HG02884 (cell line): ENCODE measurements around the gene NOX4.
"Not testable (repeated sequence)": the region's sequence is repeated elsewhere in the genome, so short reads cannot be mapped to it uniquely, and the experiment has no call there.

Source experiments
- ATAC-seq: cut with Tn5 transposase; IDR thresholded peaks from one replicate; pipeline ENCODE4 v1.9.1; 2021; ENCODE audit warnings: mild to moderate bottlenecking, moderate library complexity; ENCODE audit not compliant: unreplicated experiment

Gene NOX4

DNA sequence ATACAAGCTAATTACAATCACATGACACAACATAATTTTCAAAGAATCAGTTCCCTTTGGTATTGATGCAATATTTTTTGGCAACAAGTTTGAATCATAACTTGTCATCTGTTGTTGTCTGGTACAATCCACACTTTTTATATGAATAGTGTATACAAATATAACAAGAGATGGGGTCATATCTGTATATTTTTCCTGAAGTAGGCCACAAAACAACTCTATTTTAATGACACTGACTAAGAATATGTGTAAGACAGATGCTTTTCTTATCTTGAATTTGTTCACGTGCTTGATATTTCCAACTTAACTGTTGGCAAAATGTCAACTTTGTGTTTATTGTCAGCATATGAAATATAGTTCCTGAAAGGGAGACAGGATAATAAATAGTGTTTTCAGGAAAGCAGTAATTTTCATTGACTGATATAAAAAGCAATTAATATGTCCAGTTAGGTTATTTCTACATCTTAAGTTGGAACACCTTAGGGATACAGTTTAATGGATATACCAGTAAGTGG lies 27.9 kb downstream of the NOX4 start:
- no peak for ATAC-seq

DNA sequence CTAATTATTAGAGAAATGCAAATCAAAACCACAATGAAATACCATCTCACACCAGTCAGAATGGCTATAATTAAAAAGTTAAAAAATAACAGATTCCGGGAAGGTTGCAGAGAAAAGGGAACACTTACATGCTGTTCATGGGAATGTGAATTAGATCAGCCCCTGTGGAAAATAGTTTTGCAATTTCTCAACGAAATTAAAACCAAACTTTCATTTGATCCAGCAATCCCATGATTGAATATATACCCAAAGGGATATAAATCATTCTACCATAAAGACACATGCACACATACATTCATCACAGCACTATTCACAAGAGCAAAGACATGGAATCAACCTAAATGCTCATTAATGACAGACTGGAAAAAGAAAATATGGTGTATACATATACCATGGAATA lies 32.5 kb downstream of the NOX4 start:
- no peak for ATAC-seq

DNA sequence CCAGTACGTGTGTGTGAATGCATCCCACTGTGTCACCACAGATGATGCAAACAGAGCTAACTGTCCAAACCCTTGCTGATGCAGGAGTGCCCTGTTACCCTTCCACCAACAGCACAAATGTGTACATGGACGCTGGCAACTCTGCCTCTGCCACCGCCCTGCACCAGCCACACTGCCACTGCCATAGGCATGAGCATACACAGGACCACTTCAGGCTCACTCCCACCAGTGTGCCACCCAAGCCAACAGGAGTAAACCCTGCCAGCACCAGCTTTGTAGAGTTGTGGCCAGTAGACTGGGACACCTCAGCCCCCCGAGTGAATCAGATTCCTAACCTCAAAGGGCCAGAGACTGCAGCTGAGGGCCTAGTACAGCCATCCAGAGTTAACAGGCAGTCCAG lies 34.0 kb downstream of the NOX4 start:
- no peak for ATAC-seq

DNA sequence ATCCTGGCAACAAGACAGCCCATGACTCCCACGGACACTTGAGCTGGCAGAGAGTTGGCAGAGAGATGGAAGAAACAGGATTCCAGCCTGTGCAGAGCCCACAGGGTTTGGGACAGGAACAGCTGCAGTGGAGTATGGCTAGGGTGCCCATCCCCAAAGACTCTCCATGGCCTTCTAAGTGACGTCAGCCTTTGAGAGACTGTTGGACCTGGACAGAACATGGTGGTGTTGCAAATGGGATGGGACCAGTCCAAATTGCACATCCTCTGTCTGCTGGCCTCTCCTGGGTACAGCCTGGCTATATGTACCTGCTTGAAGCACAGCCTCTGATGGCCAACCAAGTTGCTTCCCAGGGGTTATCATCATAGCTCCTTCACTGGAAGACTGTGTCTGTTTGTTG lies 34.5 kb downstream of the NOX4 start:
- ATAC-seq, result no peak

DNA sequence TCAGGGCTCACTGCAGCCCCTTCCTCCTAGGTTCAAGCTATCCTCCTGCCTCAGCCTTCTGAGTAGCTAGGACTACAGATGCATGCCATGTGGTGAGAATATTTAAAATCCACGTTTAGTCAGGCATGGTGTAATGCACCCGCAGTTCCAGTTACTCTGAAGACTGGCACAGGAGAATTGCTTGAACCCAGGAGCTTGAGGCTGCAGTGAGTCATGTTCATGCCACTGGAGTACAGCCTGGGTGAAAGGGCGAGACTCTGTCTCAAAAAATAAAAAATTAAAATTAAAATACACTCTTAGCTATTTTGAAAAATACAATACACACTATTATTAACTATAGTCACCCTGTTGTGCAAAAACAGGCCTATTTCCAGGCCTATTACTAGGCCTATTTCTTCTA lies 38.4 kb downstream of the NOX4 start:
- ATAC-seq, result no peak

DNA sequence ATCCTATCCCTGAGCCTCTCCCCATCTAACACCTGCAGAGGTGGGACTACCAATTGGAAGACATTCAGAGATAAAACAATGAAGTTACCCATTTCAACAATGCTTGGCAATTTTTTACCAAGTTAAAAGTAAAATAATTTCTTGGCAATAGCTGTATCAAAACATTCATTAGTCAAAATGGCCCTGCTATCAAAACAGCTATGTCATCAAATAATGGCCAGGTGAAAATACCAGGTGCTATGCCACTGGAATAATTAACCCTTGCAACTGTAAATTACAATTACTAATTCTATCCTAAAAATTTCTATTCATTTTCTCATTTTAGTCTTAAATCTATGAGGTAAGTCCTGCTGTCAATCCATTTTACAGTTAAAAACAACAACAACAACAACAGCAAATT lies 43.3 kb downstream of the NOX4 start:
- ATAC-seq, result no peak

DNA sequence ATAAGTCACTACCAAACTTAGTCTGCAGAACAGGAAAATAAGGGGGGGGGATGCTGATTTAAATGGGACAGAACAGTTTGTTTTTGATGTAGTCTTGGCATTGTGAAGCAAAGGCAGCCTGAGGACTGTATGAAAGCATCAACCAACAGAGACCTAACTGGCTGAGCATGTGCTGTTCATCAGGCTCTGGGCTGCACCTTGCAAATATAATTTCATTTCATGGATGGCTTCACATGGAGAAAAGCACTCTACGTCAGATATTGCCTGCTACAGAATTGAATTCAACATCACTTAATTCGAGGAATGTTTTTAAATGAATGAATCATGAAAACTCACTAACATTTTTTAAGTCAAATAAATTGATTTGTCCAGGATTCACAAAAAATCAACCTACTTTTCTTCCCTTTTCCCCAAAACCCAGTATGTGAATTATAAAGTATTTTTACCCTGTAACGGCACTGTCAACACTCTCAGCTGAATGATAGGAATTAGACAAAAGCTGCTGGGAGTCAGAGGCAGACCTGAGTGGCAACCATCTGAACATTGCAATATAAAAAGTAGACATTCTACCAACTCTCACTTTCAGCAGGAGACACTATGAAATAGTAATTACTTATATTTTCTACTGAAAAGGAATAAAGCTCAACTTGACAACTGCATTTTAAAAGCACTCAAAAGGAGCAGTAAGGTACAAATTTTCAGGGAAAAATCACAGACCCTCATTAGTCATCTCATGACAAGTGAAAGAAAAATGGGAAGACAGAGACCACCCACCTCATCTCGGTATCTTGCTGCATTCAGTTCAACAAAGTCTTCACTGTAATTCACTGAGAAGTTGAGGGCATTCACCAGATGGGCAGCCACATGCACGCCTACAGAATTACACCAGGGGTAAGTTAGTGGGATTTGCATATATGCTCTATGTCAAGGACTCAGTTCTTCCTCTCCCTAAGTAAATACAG lies 47.5 kb downstream of the NOX4 start:
- no peak for ATAC-seq

DNA sequence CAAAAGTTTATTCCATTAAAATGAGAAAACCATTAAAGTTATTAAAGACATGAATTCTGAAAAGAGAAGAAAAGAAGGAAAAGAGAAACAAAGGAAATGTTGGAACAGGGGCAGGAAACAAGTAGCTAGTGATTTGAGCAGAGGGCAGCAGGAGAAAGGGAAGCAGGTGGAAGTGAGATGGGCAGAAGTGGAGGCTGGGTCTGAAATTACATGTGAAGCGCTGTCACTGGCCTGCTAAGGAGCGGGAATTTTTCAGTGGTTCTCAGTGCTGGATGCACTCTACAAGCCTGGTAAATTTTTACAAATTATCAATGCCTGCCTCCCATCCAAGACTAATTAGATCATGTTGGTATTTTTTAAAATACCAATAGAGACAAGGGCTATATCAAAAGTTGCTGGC lies 48.4 kb downstream of the NOX4 start:
- no peak for ATAC-seq

DNA sequence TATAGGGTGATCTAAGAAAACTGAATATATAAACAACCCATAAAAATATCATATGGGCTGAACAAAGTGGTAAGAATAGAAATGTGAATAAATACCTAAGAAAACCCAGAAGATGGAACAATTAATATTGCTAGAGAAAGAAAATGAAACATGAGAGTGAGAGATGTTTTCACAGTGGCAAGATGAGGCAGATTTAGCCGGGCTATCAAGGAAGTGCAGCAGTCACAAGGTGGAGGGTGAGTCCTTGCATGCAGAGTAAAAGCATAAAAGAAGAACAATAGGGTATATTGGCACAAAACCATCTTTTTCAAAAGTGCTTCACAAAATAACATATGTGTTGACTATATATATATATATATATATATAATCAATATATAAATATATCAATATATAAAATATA lies 49.6 kb downstream of the NOX4 start:
- no peak for ATAC-seq

DNA sequence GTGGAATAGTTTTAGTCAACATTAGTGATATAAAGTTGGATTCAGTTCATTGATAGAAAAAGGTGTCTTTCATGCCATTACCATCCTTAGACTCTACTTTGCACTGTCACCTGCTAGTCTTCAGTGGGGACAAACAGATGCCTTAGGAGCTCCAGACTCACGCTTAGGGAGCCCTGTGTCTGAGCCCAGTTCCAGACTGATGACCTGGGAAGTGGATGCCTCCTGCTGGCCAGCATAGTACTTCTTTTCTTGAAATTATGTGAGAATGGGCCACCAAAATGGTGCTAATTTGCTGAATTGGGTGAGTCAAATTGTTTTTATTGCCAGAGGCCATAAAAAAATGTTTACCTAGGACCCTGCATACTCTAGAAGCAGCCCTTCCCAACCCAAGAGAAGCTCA lies 53.9 kb downstream of the NOX4 start:
- ATAC-seq, result no peak

DNA sequence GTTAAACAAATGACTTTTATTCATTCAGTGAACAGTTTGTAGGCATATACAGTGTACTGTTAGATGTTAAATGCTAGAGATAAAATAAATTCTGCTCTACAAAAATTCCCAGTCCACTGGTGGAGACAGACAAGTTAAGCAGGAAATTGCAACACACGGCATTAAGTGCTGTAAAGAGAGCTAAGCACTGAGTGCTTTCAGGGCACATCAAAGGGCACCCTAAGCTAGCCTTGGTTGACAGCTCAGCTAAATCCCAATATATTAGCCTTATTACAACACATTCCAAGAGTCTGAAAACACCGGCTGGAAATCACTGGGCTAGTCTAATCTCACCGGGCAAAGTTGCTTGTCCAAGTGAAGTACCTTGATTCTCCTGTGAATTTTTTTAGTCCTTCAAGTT lies 55.1 kb downstream of the NOX4 start:
- no peak for ATAC-seq

DNA sequence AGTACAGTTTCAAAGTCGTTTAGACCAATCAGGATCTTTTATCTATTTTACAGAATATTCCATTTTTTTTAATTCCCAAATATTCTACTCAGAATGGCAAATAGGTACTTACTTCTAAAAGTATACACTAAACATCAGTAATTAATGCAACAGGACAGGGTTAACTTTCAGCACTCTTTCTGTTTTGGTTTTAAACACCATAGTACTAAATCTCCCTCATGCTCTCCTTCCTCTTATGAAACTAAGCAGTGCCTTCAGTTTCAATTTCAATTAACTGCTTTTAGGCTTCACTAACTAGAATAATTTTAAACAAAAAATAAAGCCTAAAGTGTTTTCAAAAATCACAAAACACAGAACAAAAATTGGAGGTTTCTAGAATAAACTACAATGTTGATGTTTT lies 57.9 kb downstream of the NOX4 start:
- ATAC-seq, result no peak

DNA sequence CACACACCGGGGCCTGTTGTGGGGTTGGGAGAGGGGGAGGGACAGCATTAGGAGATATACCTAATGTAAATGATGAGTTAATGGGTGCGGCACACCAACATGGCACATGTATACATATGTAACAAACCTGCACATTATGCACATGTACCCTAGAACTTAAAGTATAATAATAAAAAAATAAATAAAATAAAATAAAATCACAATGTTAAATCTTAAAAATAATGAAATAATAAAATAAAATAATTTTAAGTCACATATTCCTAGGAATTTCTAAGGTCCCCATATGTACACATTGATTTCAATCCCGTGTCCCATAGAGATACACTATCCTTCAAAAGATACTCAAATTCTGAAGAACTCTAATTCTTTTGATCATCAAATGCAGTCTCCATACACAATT lies 59.0 kb downstream of the NOX4 start:
- ATAC-seq, result not testable (repeated sequence)

DNA sequence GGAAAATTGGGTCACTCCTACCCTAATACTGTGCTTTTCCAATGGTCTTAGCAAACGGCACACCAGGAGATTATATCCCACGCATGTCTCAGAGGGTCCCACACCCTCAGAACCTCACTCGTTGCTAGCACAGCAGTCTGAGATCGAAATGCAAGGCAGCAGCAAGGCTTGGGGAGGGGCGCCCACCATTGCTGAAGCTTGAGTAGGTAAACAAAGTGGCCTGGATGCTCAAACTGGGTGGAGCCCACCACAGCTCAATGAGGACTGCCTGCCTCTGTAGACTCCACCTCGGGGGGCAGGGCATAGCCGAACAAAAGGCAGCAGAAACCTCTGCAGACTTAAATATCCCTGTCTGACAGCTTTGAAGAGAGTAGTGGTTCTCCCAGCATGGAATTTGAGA lies 64.7 kb downstream of the NOX4 start:
- not testable (repeated sequence) for ATAC-seq

DNA sequence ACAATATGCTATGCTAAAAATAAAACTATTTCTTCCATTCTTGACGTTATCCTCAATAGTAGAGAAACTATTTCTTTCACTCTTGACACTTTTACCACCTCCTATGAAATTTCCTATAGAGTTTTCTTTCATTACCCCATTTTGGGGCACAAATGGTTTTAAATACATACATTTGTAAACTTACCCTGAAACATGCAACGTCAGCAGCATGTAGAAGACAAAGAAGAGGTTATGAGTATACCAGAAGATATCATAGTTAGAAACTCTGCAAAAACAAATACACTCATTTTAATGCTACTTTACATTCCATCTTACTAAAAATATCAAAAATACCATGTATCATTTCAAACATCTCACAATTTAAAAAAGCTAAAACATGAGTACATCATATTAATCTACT lies 69.5 kb downstream of the NOX4 start:
- no peak for ATAC-seq

DNA sequence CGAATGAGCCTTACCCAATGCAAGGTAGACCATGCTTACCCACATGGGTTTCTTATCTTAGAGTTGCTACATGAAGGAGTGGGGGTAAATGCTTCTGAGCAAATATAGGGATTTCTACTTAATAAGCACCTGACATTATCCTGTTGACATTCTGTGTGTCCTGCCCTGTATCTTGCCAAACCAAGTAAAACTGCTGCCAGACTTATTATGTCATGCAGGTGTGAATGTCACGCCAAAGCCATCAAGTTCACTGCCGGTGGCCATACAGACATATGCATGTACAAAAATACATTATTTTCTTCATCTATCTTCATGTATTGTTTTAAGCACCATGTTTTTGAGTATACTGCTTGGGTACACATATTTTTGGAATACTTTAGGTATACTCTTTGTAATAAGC lies 70.2 kb downstream of the NOX4 start:
- ATAC-seq, result no peak

DNA sequence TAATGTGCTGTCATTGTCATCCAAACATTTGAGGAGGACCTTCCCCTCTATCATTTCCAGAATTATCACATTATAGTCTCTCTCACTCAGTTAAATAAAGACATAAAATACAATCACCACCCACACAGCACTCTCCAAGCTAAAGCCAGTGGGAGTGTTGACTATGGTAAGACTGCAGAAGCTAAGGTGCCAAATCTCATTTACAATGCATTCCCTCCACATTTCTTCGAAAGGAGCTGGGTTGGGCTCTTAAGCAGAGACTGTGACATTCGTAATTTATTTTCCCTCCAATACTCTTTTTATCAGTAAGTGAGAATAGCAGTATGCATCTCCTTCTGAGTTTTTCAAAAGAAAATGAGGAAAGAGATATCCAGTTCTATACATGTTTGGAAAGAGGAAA lies 74.2 kb downstream of the NOX4 start:
- no peak for ATAC-seq

DNA sequence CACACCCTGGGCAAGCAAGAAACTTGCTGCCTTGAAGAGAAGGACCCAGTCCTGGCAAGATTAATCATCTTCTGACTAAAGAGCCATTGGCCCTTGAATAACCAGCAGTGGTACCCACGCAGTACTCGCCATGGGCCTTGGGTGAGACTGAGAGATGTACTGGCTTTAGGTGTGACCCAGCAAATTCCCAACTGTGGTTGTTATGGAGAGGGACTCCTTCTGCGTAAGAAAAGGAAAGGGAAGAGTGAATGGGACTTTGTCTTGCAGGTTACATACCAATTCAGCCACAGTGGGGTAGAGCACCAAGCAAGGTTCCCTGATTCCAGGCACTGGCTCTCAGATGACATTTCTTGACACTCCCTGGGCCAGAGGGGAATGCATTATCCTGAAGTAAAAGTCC lies 80.1 kb downstream of the NOX4 start:
- ATAC-seq, result not testable (repeated sequence)

DNA sequence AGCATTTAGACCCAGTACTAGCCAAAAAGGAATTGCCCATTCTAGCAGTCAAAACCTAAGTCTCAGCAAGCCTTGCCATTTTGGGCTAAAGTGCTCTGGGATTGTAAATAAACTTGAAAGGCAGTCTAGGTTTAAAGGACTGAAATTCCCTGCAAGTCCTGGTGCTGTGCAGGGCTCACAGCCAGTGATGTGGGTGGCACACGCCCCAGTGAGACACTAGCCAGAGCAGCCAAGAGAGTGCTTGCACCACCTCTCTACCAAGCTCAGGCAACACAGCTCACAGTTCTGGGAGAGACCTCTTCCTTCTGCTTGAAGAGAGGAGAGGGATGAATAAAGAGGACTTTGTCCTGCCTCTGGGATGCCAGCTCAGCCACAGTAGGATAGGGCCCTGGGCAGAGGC lies 80.5 kb downstream of the NOX4 start:
- ATAC-seq, result not testable (repeated sequence)

DNA sequence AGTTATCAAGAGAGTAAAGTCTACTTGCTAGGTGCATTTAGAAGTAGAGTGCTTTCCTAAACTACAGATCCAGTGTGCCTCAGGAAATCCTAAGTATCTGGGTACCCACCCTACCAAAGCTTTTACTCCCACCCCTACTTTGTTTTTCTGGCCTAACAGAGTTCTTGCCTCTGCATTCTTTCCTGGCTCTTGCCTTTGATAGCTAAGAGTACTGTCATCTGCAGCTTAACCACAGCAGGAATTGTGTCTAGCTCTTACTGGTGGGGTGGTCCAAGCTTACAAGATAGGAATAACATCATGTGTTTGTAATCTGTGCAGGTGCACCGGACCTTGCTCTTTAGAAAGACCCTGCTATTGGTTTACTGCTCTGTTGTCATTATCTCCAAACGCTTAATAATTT lies 82.7 kb downstream of the NOX4 start:
- not testable (repeated sequence) for ATAC-seq

DNA sequence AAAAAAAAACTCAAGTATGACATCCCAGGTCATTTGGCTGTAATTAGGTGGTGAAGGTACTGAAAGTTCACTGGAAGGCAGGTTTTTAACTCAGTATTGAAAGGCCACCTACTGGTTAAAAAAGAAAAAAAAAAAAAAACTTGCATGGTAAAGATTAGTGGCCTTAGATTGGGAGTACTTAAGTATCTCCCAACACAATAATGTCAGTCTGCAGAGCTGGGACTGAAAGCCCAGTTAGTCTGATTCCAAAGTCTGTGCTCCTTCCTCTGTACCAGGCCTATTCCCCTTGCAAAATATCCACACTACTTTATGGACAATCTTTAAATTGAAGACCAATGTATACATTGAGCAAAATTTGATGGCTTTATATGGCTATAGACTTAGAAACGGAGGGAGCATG lies 85.5 kb downstream of the NOX4 start:
- ATAC-seq, result no peak

DNA sequence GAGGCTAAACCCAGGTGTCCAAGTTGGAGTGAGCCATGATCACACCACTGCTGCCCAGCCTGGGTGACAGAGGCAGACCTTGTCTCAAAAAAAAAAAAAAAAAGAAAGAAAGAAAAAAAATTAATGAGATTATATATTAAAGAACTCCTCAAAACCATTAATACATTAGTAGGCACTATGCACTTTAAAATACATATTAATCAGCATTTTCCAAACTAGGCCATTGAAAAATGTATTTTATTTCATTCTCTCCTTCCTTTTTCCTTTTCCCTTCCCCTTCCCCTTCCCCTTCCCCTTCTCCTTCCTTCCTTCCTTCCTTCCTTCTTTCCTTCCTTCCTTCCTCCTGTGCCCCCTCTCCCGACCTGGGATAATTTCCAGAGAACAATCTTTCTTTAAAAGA lies 99.5 kb downstream of the NOX4 start:
- ATAC-seq, result not testable (repeated sequence)

DNA sequence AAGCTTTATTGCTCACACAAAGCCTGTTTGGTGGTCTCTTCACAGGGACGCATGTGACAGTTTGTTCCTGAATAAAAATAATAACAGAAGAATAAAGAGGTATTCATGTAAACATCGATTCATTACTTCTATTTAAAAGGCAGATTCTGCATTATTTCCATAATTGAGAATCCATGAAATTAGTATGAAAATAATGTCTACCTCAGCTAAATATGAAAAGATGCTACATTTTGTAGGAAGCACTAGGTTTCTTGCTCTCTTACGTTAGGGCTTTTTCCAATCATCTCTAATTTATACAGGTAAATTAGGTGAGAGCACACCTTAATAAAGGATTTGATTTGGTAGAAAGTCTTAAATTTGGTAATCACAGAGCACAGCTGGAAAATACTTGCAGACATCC lies 103.7 kb downstream of the NOX4 start:
- not testable (repeated sequence) for ATAC-seq
